ENCODE data around the gene TNFRSF19. TPM values are rescaled to one million over a fixed set of nuclear protein-coding genes. Genes with fewer than 3 reads are reported as not detected.

TNFRSF19 gene
- total and polyA plus RNA-seq, 2 of the 13 experiments (the other 11 are each of a cell fraction or from before 2014, with no cell fraction given): 75.3 to 77.7 TPM

DNA sequence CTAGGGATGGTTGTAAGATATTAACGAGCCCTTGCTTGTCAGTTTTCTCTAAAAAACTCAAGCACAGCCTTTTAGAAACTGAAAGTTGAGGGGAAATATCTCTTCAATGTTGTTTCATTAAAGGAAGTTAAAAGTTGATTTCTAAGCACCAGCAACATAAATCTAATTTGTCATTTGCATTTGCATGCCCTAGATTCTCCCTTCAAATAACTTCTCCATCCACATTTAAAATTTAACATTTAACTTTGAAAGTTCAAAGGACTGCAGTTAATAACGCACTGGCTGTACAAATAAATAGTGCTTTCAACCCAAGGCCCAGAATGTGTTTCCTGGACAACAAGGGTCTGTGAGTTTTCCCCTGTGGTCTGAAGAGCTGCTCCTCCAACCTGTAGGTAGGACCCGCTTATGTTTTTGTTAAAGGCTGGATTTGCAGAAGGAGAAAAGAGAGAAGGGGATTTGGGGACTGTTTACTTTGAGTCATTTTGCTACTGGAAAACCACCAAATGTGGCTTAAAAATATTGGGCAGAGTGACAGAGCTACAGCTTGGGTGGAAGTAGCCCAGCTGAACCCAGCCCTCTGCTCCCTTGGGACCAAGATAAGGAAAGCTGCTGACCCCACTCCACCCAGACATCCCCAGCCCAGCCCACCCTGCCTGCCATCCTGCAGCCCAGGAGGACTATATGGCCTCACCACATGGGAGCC is 39.8 kb downstream of the TNFRSF19 start (continued):
- TF ChIP-seq, protein P1, sequence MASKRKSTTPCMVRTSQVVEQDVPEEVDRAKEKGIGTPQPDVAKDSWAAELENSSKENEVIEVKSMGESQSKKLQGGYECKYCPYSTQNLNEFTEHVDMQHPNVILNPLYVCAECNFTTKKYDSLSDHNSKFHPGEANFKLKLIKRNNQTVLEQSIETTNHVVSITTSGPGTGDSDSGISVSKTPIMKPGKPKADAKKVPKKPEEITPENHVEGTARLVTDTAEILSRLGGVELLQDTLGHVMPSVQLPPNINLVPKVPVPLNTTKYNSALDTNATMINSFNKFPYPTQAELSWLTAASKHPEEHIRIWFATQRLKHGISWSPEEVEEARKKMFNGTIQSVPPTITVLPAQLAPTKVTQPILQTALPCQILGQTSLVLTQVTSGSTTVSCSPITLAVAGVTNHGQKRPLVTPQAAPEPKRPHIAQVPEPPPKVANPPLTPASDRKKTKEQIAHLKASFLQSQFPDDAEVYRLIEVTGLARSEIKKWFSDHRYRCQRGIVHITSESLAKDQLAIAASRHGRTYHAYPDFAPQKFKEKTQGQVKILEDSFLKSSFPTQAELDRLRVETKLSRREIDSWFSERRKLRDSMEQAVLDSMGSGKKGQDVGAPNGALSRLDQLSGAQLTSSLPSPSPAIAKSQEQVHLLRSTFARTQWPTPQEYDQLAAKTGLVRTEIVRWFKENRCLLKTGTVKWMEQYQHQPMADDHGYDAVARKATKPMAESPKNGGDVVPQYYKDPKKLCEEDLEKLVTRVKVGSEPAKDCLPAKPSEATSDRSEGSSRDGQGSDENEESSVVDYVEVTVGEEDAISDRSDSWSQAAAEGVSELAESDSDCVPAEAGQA (IDR thresholded peaks at IDR 0.05; ENCODE audit: low read depth): no peak
- TF ChIP-seq, protein P1 (CRISPR knock-in tag; IDR thresholded peaks at IDR 0.05; ENCODE audit: borderline replicate concordance): no peak
- TF ChIP-seq XRCC5 (optimal IDR thresholded peaks at IDR 0.05; ENCODE audit: low read length) (peak; percentile 20), MED13 (CRISPR knock-in tag; IDR thresholded peaks at IDR 0.05) (no peak), PRMT3 (CRISPR knock-in tag; IDR thresholded peaks at IDR 0.05; ENCODE audit: borderline replicate concordance, low read depth) (no peak), KLF16 (CRISPR knock-in tag; IDR thresholded peaks at IDR 0.05) (no peak), IKZF1 (IDR thresholded peaks at IDR 0.05) (no peak), STAT5B (CRISPR knock-in tag; IDR thresholded peaks at IDR 0.05) (no peak), PHF21A (CRISPR knock-in tag; IDR thresholded peaks at IDR 0.05) (0 out of 2 replicates have a peak, but pooled peaks have one; percentile 25), HDAC2 (CRISPR knock-in tag; IDR thresholded peaks at IDR 0.05) (peak; percentile 60), FOXA1 (IDR thresholded peaks at IDR 0.05) (no peak), FOXA1 (CRISPR knock-in tag; IDR thresholded peaks at IDR 0.05) (peak; percentile 57), YEATS2 (CRISPR knock-in tag; IDR thresholded peaks at IDR 0.05; ENCODE audit: borderline replicate concordance) (no peak), LCORL (IDR thresholded peaks at IDR 0.05) (no peak), LCORL (CRISPR knock-in tag; IDR thresholded peaks at IDR 0.05) (peak; percentile 95), ZNF883 (CRISPR knock-in tag; IDR thresholded peaks at IDR 0.05; ENCODE audit: not compliant biosample characterization) (no peak)
- TF ChIP-seq, protein P2, sequence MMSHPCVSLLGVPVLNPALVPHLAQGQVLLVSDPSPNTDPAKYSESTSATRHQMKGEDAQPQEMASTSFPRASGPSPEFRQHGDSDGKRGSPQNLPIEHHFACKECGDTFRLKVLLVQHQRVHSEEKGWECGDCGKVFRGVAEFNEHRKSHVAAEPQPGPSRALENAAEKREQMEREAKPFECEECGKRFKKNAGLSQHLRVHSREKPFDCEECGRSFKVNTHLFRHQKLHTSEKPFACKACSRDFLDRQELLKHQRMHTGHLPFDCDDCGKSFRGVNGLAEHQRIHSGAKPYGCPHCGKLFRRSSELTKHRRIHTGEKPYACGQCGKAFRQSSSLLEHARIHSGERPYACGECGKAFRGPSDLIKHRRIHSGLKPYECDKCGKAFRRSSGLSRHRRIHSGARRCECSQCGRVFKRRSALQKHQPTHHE (CRISPR knock-in tag; IDR thresholded peaks at IDR 0.05; ENCODE audit: borderline replicate concordance): no peak
- TF ChIP-seq, protein P3, sequence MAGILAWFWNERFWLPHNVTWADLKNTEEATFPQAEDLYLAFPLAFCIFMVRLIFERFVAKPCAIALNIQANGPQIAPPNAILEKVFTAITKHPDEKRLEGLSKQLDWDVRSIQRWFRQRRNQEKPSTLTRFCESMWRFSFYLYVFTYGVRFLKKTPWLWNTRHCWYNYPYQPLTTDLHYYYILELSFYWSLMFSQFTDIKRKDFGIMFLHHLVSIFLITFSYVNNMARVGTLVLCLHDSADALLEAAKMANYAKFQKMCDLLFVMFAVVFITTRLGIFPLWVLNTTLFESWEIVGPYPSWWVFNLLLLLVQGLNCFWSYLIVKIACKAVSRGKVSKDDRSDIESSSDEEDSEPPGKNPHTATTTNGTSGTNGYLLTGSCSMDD (CRISPR knock-in tag; IDR thresholded peaks at IDR 0.05): no peak
- TF ChIP-seq, protein P4, sequence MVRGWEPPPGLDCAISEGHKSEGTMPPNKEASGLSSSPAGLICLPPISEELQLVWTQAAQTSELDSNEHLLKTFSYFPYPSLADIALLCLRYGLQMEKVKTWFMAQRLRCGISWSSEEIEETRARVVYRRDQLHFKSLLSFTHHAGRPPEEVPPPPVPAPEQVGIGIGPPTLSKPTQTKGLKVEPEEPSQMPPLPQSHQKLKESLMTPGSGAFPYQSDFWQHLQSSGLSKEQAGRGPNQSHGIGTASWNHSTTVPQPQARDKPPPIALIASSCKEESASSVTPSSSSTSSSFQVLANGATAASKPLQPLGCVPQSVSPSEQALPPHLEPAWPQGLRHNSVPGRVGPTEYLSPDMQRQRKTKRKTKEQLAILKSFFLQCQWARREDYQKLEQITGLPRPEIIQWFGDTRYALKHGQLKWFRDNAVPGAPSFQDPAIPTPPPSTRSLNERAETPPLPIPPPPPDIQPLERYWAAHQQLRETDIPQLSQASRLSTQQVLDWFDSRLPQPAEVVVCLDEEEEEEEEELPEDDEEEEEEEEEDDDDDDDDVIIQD (CRISPR knock-in tag; IDR thresholded peaks at IDR 0.05; ENCODE audit: low read depth): no peak
- TF ChIP-seq, protein P5, sequence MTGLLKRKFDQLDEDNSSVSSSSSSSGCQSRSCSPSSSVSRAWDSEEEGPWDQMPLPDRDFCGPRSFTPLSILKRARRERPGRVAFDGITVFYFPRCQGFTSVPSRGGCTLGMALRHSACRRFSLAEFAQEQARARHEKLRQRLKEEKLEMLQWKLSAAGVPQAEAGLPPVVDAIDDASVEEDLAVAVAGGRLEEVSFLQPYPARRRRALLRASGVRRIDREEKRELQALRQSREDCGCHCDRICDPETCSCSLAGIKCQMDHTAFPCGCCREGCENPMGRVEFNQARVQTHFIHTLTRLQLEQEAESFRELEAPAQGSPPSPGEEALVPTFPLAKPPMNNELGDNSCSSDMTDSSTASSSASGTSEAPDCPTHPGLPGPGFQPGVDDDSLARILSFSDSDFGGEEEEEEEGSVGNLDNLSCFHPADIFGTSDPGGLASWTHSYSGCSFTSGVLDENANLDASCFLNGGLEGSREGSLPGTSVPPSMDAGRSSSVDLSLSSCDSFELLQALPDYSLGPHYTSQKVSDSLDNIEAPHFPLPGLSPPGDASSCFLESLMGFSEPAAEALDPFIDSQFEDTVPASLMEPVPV (CRISPR knock-in tag; IDR thresholded peaks at IDR 0.05): peak; percentile 23; the same call in 1 of the 2 replicates
